Measurements from ENCODE around the gene SOHLH1.

SOHLH1 gene

DNA sequence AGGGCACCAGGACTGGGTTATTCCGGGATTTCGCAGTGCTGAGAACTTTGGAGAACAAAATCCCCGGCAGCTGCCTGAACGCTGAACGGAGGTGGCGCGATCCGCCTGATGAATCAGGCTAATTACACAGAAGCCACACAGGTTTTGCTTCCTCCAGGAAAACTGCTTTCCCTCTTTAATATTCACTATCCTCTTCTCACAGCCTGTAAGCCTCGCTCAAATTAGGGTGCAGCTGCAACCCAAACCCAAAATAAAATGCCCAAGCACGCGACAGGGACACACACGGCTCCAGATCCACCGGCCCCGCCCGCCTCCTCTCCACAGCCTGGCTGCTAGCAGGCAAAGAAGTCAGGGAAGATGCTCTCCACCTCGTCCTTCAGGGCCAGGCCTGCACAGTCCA, 6.0 kb downstream of the SOHLH1 start:
- no peak overlapping the region for H3K4me3 ChIP-seq (ENCODE audit: low read length)
- no peak for TF ChIP-seq CTCF (conservative IDR thresholded peaks at IDR 0.05; ENCODE audit: low read length)
- no peak for DNase-seq (ENCODE audit: low read depth)

GRCh38 chr9:135692410-135692809, 6.9 kb downstream of the SOHLH1 start:
- DNase-seq (ENCODE audit: low read depth) = no peak
- TF ChIP-seq CTCF (conservative IDR thresholded peaks at IDR 0.05; ENCODE audit: low read length) = no peak
- no peak overlapping the region for H3K4me3 ChIP-seq (ENCODE audit: low read length)

DNA sequence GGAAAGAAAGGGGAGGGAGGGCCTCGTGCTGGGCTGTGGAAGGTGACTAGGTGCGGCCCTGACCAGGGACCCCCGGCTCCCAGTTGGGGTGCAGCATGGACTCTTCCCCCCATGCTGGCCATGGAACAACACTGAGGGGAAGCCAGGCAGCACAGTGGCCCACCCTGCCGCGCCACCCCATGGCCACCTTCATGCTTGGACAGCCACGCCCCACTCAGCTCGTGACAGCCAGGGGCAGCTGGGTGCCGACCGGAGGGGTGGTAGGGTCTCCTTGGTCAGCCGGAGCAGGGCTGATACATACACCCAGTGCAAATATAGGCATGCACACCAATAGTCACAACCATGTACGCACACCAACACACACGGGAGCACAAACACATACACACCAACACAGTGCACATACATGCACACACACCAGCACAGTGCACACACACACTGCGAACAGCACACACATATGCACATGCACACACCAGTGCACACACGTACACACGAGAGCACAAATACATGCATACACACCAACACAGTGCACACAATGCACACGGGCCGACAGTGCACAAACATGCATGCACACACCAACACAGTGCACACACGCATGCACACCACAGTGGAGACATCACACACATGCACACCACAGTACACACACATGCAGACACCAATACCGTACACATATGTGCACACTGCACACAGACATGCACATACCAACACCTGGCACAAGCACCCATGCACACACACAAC, 8.3 kb downstream of the SOHLH1 start:
- no peak overlapping the region for H3K4me3 ChIP-seq (ENCODE audit: low read length)
- TF ChIP-seq CTCF (conservative IDR thresholded peaks at IDR 0.05; ENCODE audit: low read length) = no peak
- DNase-seq (ENCODE audit: low read depth) = no peak

GRCh38 chr9:135689011-135689410, 10.3 kb downstream of the SOHLH1 start:
- no peak overlapping the region for H3K4me3 ChIP-seq (ENCODE audit: low read length)
- no peak for TF ChIP-seq CTCF (conservative IDR thresholded peaks at IDR 0.05; ENCODE audit: low read length)
- no peak for DNase-seq (ENCODE audit: low read depth)

GRCh38 chr9:135687216-135687615, 12.1 kb downstream of the SOHLH1 start:
- H3K4me3 ChIP-seq (ENCODE audit: low read length) = no peak overlapping the region
- no peak for TF ChIP-seq CTCF (conservative IDR thresholded peaks at IDR 0.05; ENCODE audit: low read length)

GRCh38 chr9:135684691-135685090, 14.6 kb downstream of the SOHLH1 start:
- no peak for TF ChIP-seq CTCF (conservative IDR thresholded peaks at IDR 0.05; ENCODE audit: low read length)
- no peak overlapping the region for H3K4me3 ChIP-seq (ENCODE audit: low read length)
- DNase-seq (ENCODE audit: low read depth) = no peak

More at GRCh38 chr9:135687216-135687615, 12.1 kb downstream of the SOHLH1 start:
- DNase-seq (ENCODE audit: low read depth) = no peak

DNA sequence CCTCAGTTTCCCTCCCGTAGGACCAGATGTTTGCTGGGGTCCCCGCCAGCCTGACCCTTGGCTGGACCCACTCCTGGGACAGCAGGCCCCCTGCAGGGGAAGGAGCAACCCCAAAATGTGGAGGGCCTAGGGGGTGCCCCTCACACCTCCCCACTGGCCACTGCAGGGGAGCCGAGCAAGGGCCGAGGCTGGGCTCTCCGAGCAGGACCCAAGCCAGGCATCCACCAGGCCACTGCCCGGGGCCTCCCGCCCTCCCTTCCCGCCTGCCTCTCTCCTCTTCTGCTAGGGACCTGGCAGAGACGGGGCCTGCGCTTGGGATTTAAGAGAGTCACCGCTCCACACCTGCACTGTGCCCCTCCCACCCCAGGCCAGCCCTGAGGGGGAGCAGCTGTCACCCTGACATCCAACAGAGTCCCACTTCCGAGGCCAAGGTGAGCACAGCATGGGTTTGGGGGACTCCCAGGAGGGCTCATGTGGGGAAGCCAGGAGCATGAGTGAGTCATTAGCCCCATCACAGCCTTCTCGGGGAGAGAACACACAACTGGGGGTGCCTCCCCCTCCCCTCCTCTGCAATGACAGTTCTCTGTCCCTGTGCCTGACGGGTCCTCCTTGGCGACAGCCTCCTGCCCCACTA, 15.8 kb downstream of the SOHLH1 start:
- DNase-seq (ENCODE audit: low read depth) = no peak
- no peak for TF ChIP-seq CTCF (conservative IDR thresholded peaks at IDR 0.05; ENCODE audit: low read length)
- no peak overlapping the region for H3K4me3 ChIP-seq (ENCODE audit: low read length)

Data from AG10803 (cell line).